KMS-11 (cell line): ENCODE results near the gene RTN4RL1.

Experiments used
- H2AFZ ChIP-seq: fragments of 200-600 bp; sonication (generic); 2 replicates; pipeline ENCODE4 v1.6.1; 2016; ENCODE audit warnings: antibody characterized with exemption, mixed run types, low read depth
- H3K27ac ChIP-seq: fragments of 200-600 bp; sonication (generic); 2 replicates; pipeline ENCODE4 v1.6.1; 2016; ENCODE audit warnings: mild to moderate bottlenecking, mixed run types
- H3K27me3 ChIP-seq: fragments of 200-600 bp; sonication (generic); 2 replicates; pipeline ENCODE4 v1.6.1; 2017; ENCODE audit warnings: mild to moderate bottlenecking, low read depth, mixed run types, moderate library complexity; ENCODE audit not compliant: insufficient read depth
- H3K36me3 ChIP-seq: fragments of 200-600 bp; sonication (generic); 2 replicates; pipeline ENCODE4 v1.6.1; 2017; ENCODE audit warnings: mild to moderate bottlenecking, mixed run types; ENCODE audit not compliant: insufficient read depth
- H3K4me1 ChIP-seq: fragments of 200-600 bp; sonication (generic); 2 replicates; pipeline ENCODE4 v1.6.1; 2016; ENCODE audit warnings: mild to moderate bottlenecking, low read depth, mixed run types; ENCODE audit not compliant: poor library complexity, severe bottlenecking
- H3K4me2 ChIP-seq: fragments of 200-600 bp; sonication (generic); 2 replicates; pipeline ENCODE4 v1.7.0; 2016; ENCODE audit warnings: mild to moderate bottlenecking, mixed run types
- H3K4me3 ChIP-seq: fragments of 200-600 bp; sonication (generic); IDR thresholded peaks from 2 replicates; pipeline ENCODE4 v1.6.1; 2017; ENCODE audit warnings: low read depth, low read length, mixed read lengths; ENCODE audit not compliant: insufficient read depth
- H3K79me2 ChIP-seq: fragments of 200-600 bp; sonication (generic); 2 replicates; pipeline ENCODE4 v1.6.1; 2016; ENCODE audit warnings: low read depth, mixed run types; ENCODE audit not compliant: insufficient read depth
- H3K9ac ChIP-seq: fragments of 200-600 bp; sonication (generic); 2 replicates; pipeline ENCODE4 v1.6.1; 2016; ENCODE audit warnings: mild to moderate bottlenecking, mixed run types
- H4K20me1 ChIP-seq: fragments of 200-600 bp; sonication (generic); 2 replicates; pipeline ENCODE4 v1.6.1; 2016; ENCODE audit warnings: mild to moderate bottlenecking, mixed run types; ENCODE audit not compliant: insufficient read depth
- CTCF ChIP-seq: fragments of 200-600 bp; sonication (generic); conservative IDR thresholded peaks from 2 replicates; pipeline ENCODE4 v1.6.1; 2017; ENCODE audit warnings: low read depth, mild to moderate bottlenecking, antibody characterized with exemption, low read length, moderate library complexity, mixed read lengths

Gene RTN4RL1

GRCh38 chr17:2057760-2058585 is 32.8 kb upstream of the RTN4RL1 start:
- Histone ChIP-seq H3K27ac (no peak overlapping the region), H2AFZ (no peak overlapping the region), H3K4me2 (no peak overlapping the region), H3K4me3 (no peak overlapping the region), H3K27me3 (no peaks in the 10 kb centered on the region), H3K9ac (no peak overlapping the region), H3K79me2 (no peaks in the 10 kb centered on the region), H3K4me1 (no peaks in the 10 kb centered on the region), H3K36me3 (no peaks in the 10 kb centered on the region), H4K20me1 (no peaks in the 10 kb centered on the region)
- TF ChIP-seq CTCF: no peak

- Histone ChIP-seq H3K27me3 (no peaks in the 10 kb centered on the region), H2AFZ (no peak overlapping the region), H3K36me3 (no peaks in the 10 kb centered on the region), H3K4me1 (no peaks in the 10 kb centered on the region), H3K4me2 (no peak overlapping the region), H3K9ac (no peak overlapping the region), H3K4me3 (no peak overlapping the region), H3K79me2 (no peaks in the 10 kb centered on the region), H3K27ac (no peak overlapping the region), H4K20me1 (no peaks in the 10 kb centered on the region)
- no peak for TF ChIP-seq CTCF
These were observed 32.1 kb upstream of the RTN4RL1 start for GRCh38 chr17:2057175-2057759.

GRCh38 chr17:2056206-2057174 is 31.4 kb upstream of the RTN4RL1 start:
- Histone ChIP-seq H3K4me3 (no peak overlapping the region), H2AFZ (no peak overlapping the region), H3K4me1 (no peaks in the 10 kb centered on the region), H4K20me1 (no peaks in the 10 kb centered on the region), H3K9ac (no peak overlapping the region), H3K27me3 (peaks cover 5% of the 10 kb centered on the region; the same call in 1 of the 2 replicates), H3K27ac (no peak overlapping the region), H3K36me3 (no peaks in the 10 kb centered on the region), H3K79me2 (no peaks in the 10 kb centered on the region), H3K4me2 (no peak overlapping the region)
- TF ChIP-seq CTCF: no peak
